ENCODE measurements around the gene CREBBP. TPM values are rescaled to one million over a fixed set of nuclear protein-coding genes. Genes with fewer than 3 reads are reported as not detected.

CREBBP gene
- total RNA-seq, 1 donor from 2014 or later, result 45.3 TPM

DNA sequence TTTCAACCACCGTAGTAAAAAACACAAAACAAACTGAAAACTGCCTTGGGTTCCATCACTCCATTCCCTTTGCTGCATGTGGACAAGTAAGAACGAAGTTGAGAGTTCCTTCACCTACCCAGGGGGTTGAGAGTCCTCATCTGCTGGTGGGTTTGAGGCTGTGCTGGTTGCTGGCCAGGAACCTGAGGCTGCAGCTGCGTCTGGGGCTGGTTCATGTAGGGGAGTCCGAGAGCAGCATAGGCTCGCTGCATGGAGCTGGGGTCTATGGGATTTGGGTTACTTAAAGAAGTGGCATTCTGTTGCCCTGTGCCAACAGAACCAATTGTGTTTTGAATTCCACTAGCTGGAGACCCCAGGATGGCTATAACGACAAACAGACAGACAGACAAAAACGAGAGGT is 97.9 kb downstream of the CREBBP start:
- Mint-ChIP-seq H3K9me3 (no peaks in the 10 kb centered on the region), H3K27me3 (no peaks in the 10 kb centered on the region), H3K36me3 (ENCODE audit: low read depth) (peaks cover 43% of the 10 kb centered on the region), H3K4me3 (no peak overlapping the region), H3K27ac (no peak overlapping the region), H3K4me1 (peaks cover 3% of the 10 kb centered on the region)
- no peak for DNase-seq
- intact Hi-C loops (cut with micrococcal nuclease), result no loop called here

GRCh38 chr16:3781421-3781820 is 99.1 kb downstream of the CREBBP start:
- no peak overlapping the region for H3K27ac Mint-ChIP-seq
- H3K27me3 Mint-ChIP-seq, result no peaks in the 10 kb centered on the region
- no peaks in the 10 kb centered on the region for H3K9me3 Mint-ChIP-seq
- peaks cover 3% of the 10 kb centered on the region for H3K4me1 Mint-ChIP-seq
- DNase-seq, result no peak
- peaks cover 47% of the 10 kb centered on the region for H3K36me3 Mint-ChIP-seq (ENCODE audit: low read depth)
- H3K4me3 Mint-ChIP-seq, result no peak overlapping the region
- intact Hi-C loops (cut with micrococcal nuclease), result no loop called here

DNA sequence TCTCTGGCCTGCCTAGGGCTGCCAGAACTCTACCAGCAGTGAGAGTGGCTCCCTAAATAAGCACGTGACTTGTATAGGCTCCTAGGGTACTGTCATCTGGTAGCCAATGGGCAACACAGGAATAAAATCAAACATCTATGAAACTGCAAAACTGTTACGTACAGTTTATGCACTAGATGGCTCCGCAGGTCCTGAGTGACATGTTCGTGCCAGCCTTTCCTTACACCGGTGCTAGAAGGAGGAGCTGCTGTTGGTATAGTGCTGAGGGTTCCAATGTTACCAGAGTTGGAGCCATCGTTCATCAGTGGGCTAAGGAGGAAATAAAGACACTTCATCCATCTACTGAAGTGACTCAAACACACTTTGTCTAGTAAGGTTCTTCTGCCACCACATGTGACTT is 99.9 kb downstream of the CREBBP start:
- no peak overlapping the region for H3K4me3 Mint-ChIP-seq
- H3K27me3 Mint-ChIP-seq, result no peaks in the 10 kb centered on the region
- peak; percentile 72 for DNase-seq
- H3K27ac Mint-ChIP-seq, result no peak overlapping the region
- H3K36me3 Mint-ChIP-seq (ENCODE audit: low read depth), result peaks cover 48% of the 10 kb centered on the region
- H3K9me3 Mint-ChIP-seq, result no peaks in the 10 kb centered on the region
- peaks cover 3% of the 10 kb centered on the region for H3K4me1 Mint-ChIP-seq
- intact Hi-C loops (cut with micrococcal nuclease), result no loop called here

DNA sequence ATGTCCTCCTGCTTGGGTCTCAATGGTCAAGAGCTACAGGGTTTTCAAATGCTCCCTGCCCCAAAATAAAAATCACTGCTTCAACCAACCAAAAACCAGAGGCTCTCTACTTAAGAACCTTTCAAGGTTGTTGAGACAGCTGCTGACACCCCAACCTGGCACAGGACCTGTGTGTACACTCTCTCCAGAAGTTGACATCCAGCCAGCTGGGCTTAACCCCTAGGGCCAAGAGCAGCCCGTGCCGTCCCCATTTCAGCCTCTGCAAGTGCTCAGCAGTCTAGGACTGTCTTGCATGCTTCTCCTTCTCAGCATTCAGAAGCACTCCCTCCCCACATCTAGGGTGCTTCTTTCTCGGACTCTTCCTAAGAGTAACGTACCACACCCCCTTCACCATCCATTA is 104.2 kb downstream of the CREBBP start:
- no peaks in the 10 kb centered on the region for H3K27me3 Mint-ChIP-seq
- H3K27ac Mint-ChIP-seq, result no peak overlapping the region
- intact Hi-C loops (cut with micrococcal nuclease), result no loop called here
- peaks cover 48% of the 10 kb centered on the region for H3K36me3 Mint-ChIP-seq (ENCODE audit: low read depth)
- H3K9me3 Mint-ChIP-seq, result no peaks in the 10 kb centered on the region
- no peak overlapping the region for H3K4me3 Mint-ChIP-seq
- no peaks in the 10 kb centered on the region for H3K4me1 Mint-ChIP-seq
- no peak for DNase-seq

DNA sequence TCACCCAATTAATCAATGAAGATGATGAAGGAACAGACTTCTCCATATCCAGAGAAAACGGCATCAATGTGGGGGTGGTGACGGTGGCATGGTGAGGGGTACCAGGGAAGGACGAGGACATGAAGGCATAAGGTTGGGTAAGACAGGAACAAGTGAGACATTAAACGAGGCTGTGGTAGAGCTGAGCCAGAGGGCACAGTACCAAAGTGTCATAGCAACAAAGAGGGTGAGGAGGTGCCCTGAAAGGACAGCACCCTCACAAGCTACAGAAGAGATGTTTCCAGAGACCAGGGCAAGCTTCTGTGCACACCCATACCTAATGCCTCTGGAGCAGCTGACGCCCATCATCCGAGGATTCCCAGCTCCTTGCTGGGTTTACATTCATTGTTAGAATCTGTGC is 105.7 kb downstream of the CREBBP start:
- intact Hi-C loops (cut with micrococcal nuclease), result no loop called here
- DNase-seq, result no peak
- H3K36me3 Mint-ChIP-seq (ENCODE audit: low read depth), result peaks cover 55% of the 10 kb centered on the region

DNA sequence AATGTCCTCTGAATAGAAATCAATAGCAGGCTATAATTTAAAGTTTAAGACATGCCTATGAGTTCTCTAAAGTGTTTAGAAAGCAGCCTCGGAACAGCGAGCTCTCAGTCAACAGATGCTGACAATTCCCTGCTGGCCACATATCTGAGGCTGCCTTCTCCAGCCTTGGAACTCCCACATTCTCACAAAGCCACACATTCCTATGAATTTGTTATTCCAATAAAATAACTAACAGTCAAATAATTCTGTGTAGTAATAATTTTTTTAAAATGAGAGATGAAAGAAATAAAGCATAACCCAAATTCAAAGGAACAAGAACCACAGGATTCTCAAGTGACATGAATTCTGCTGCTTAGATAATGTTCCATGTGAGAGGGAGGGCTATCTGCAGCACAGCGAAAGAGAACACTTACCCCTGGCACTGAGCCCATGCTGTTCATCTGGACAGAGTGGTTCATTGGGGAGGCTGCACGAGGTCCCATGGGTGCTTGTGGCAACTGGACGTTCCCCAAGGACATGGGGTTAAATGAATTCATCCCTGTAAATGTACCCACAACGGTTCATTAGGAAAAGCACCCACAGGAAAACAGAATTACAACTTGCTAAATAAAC is 106.3 kb downstream of the CREBBP start:
- H3K36me3 Mint-ChIP-seq (ENCODE audit: low read depth), result peaks cover 52% of the 10 kb centered on the region
- no peak overlapping the region for H3K27ac Mint-ChIP-seq
- DNase-seq, result no peak
- no peaks in the 10 kb centered on the region for H3K4me1 Mint-ChIP-seq
- no peak overlapping the region for H3K4me3 Mint-ChIP-seq
- no peaks in the 10 kb centered on the region for H3K27me3 Mint-ChIP-seq
- H3K9me3 Mint-ChIP-seq, result no peaks in the 10 kb centered on the region
- intact Hi-C loops (cut with micrococcal nuclease), result no loop called here

More for the DNA sequence above, 105.7 kb downstream of the CREBBP start:
- H3K27ac Mint-ChIP-seq, result no peak overlapping the region
- H3K4me3 Mint-ChIP-seq, result no peak overlapping the region
- H3K9me3 Mint-ChIP-seq, result no peaks in the 10 kb centered on the region
- no peaks in the 10 kb centered on the region for H3K27me3 Mint-ChIP-seq
- no peaks in the 10 kb centered on the region for H3K4me1 Mint-ChIP-seq

DNA sequence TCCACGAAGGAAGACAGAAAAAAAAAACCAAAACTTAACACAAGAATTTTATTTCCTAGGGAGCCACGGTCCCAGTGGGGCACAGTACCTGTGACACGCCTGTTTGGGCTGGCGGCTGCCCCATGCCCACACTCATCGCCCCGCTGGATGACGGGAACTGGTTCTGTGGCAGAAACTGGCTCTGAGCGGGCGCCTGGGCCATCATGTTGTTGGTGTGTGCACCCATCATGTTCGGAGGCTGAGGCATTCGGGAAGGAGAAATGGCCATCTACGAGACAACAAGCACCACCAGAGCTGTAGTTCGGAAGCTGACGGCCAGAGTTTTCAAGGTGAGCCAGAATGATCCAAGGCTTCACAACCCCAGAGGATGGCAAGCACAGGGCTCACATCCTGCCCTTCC is 106.8 kb downstream of the CREBBP start:
- Mint-ChIP-seq H3K4me3 (no peak overlapping the region), H3K27ac (no peak overlapping the region), H3K36me3 (ENCODE audit: low read depth) (peaks cover 55% of the 10 kb centered on the region), H3K4me1 (no peaks in the 10 kb centered on the region), H3K27me3 (no peaks in the 10 kb centered on the region), H3K9me3 (no peaks in the 10 kb centered on the region)
- DNase-seq, result no peak
- intact Hi-C loops (cut with micrococcal nuclease), result no loop called here

- no peaks in the 10 kb centered on the region for H3K4me1 Mint-ChIP-seq
- intact Hi-C loops (cut with micrococcal nuclease), result no loop called here
- no peaks in the 10 kb centered on the region for H3K27me3 Mint-ChIP-seq
- H3K9me3 Mint-ChIP-seq, result no peaks in the 10 kb centered on the region
- H3K27ac Mint-ChIP-seq, result no peak overlapping the region
- peaks cover 53% of the 10 kb centered on the region for H3K36me3 Mint-ChIP-seq (ENCODE audit: low read depth)
- no peak overlapping the region for H3K4me3 Mint-ChIP-seq
- no peak for DNase-seq
Measured at GRCh38 chr16:3771513-3771912, 109.0 kb downstream of the CREBBP start.

DNA sequence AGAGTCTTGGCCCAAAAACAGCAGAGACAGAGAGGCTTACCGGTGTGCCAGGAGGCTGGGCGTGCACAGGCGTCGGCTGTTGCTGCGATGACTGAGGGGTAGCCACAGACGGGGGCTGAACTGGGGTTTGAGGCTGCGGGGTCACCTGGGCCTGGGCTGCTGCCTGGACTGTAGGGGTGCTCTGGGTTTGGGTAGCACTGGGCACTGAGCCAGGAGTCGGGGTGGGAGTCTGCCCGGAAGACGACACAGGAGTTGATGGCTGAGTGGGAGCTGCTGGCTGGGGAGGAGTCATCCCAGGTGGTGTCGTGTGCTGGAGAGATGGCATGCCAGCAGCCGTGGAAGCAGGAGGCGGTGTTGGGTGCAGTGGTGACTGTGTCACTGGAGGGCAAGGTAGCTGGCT is 110.0 kb downstream of the CREBBP start:
- no peak for DNase-seq
- no peaks in the 10 kb centered on the region for H3K9me3 Mint-ChIP-seq
- H3K4me3 Mint-ChIP-seq, result no peak overlapping the region
- H3K27ac Mint-ChIP-seq, result no peak overlapping the region
- no peaks in the 10 kb centered on the region for H3K4me1 Mint-ChIP-seq
- intact Hi-C loops (cut with micrococcal nuclease), result no loop called here
- peaks cover 53% of the 10 kb centered on the region for H3K36me3 Mint-ChIP-seq (ENCODE audit: low read depth)
- H3K27me3 Mint-ChIP-seq, result no peaks in the 10 kb centered on the region

DNA sequence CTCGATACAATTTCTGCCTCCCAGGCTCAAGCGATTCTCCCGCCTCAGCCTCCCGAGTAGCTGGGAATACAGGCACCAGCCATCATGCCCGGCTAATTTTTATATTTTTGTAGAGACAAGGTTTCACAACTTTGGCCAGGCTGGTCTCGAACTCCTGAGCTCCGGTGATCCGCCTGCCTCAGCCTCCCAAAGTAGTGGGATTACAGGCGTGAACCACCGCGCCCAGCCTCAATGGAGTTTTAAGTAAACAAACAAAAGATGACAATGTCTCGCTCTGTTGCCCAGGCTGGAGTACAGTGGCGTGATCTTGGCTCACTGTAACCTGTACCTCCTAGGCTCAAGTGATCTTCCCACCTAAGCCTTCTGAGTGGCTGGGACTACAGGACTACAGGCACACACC is 110.6 kb downstream of the CREBBP start:
- DNase-seq, result no peak
- H3K4me1 Mint-ChIP-seq, result no peaks in the 10 kb centered on the region
- H3K27ac Mint-ChIP-seq, result no peak overlapping the region
- intact Hi-C loops (cut with micrococcal nuclease), result no loop called here
- no peaks in the 10 kb centered on the region for H3K27me3 Mint-ChIP-seq
- no peaks in the 10 kb centered on the region for H3K9me3 Mint-ChIP-seq
- peaks cover 52% of the 10 kb centered on the region for H3K36me3 Mint-ChIP-seq (ENCODE audit: low read depth)
- no peak overlapping the region for H3K4me3 Mint-ChIP-seq

- Mint-ChIP-seq H3K4me1 (no peaks in the 10 kb centered on the region), H3K36me3 (ENCODE audit: low read depth) (peaks cover 47% of the 10 kb centered on the region), H3K4me3 (no peak overlapping the region), H3K27me3 (no peaks in the 10 kb centered on the region), H3K9me3 (no peaks in the 10 kb centered on the region), H3K27ac (no peak overlapping the region)
- intact Hi-C loops (cut with micrococcal nuclease), result no loop called here
- DNase-seq, result no peak
Measured at GRCh38 chr16:3769013-3769412, 111.5 kb downstream of the CREBBP start.

DNA sequence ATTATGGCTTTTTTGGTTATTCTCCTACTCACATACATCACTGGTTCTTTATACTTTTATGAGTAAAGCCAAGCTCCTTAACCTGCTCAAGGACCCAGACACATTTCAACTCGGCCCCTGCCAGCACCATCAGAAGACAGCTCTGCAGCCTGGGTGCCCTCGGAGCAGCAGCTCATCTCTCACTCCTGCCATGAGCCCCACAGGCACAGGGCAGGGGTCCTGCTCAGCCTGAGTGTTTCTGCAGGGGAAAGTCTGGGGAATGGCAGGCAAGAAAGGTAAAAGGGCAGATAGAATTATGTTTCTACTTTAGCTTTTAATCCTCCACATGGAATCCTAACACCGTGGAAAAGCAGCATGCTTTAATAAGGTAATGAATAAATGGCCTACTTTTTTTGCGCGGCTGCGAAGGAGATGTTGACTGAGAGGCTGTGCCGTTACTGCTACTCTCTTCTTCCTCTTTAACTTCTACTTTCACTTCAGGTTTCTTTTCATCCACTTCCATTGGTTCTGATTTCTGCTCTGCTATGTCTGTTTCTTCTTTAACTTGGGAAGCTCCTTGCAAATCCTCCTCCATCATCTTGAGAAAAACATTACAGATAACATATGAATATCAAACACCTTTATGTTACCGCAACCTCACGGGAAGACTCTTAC is 113.1 kb downstream of the CREBBP start:
- Mint-ChIP-seq H3K27ac (no peak overlapping the region), H3K36me3 (ENCODE audit: low read depth) (peaks cover 47% of the 10 kb centered on the region), H3K4me1 (no peaks in the 10 kb centered on the region), H3K9me3 (no peaks in the 10 kb centered on the region), H3K27me3 (no peaks in the 10 kb centered on the region), H3K4me3 (no peak overlapping the region)
- no peak for DNase-seq
- intact Hi-C loops (cut with micrococcal nuclease), result no loop called here

GRCh38 chr16:3766177-3766576 is 114.3 kb downstream of the CREBBP start:
- DNase-seq, result no peak
- Mint-ChIP-seq H3K9me3 (no peaks in the 10 kb centered on the region), H3K27ac (no peak overlapping the region), H3K36me3 (ENCODE audit: low read depth) (peaks cover 54% of the 10 kb centered on the region), H3K27me3 (no peaks in the 10 kb centered on the region), H3K4me3 (no peak overlapping the region), H3K4me1 (no peaks in the 10 kb centered on the region)
- intact Hi-C loops (cut with micrococcal nuclease), result no loop called here

- Mint-ChIP-seq H3K9me3 (no peaks in the 10 kb centered on the region), H3K27ac (no peak overlapping the region), H3K4me3 (no peak overlapping the region), H3K4me1 (no peaks in the 10 kb centered on the region), H3K27me3 (no peaks in the 10 kb centered on the region), H3K36me3 (ENCODE audit: low read depth) (peaks cover 44% of the 10 kb centered on the region)
- intact Hi-C loops (cut with micrococcal nuclease), result no loop called here
- no peak for DNase-seq
Measured at GRCh38 chr16:3764409-3764808, 116.1 kb downstream of the CREBBP start.

Measured in activated CD4-positive, alpha-beta T cell treated with anti-CD3 and anti-CD28 coated beads, Interleukin-2, amount 10 ng/mL, durations not matched to agents 24 days and 14 days (primary cell).